Thyroid gland (tissue), 4 donors: ENCODE results near the gene MAPRE3. TPM values are rescaled to one million over a fixed set of nuclear protein-coding genes. Genes with fewer than 3 reads are reported as not detected.

Experiments
- DNase-seq, 2 donors: peaks; one replicate each; pipeline ENCODE4 v3.0.0-alpha.2; 2019
- H3K27ac ChIP-seq, 3 donors: fragments of 200-600 bp; sonication (generic); 1 replicate in 2 of 3; 2 replicates in 1 of 3; pipeline ENCODE4 v1.5.1; 2016 to 2019; ENCODE audit warnings: mild to moderate bottlenecking in 1 of 3, moderate library complexity in 1 of 3
- H3K27me3 ChIP-seq: fragments of 200-600 bp; sonication (generic); one replicate; pipeline ENCODE4 v1.5.1; 2019
- H3K36me3 ChIP-seq, 2 donors: fragments of 200-600 bp; sonication (generic); one replicate each; pipeline ENCODE4 v1.5.1; 2016 to 2019
- H3K4me1 ChIP-seq, 2 donors: fragments of 200-600 bp; sonication (generic); one replicate each; pipeline ENCODE4 v1.5.1; 2017 to 2019
- H3K4me3 ChIP-seq, 3 donors: fragments of 200-600 bp; sonication (generic); replicated peaks in 1 of 3; 1 replicate in 2 of 3; 2 replicates in 1 of 3; pipeline ENCODE4 v1.5.1; 2016; ENCODE audit warnings: mild to moderate bottlenecking in 1 of 3
- H3K9me3 ChIP-seq: fragments of 200-600 bp; sonication (generic); one replicate; pipeline ENCODE4 v1.5.1; 2017
- POLR2A ChIP-seq, 2 donors: fragments of 450-650 bp; IDR thresholded peaks; one replicate each; pipeline ENCODE4 v1.6.1; 2017; ENCODE audit warnings: antibody characterized with exemption in 2 of 2, mild to moderate bottlenecking in 2 of 2, moderate library complexity in 1 of 2
- WGBS, 2 donors: methylation state at CpG; one replicate each; pipeline ENCODE4 v1.1.5; 2017; 5-methylcytosine and 5-hydroxymethylcytosine counted together
- intact Hi-C: fragments of 100-400 bp; cut with DNase I; formaldehyde crosslinking; loops from one replicate; pipeline ENCODE4 v1.15.1; 2023
- total RNA-seq, 4 donors: library from RNA; depleted of rRNA; stranded (reverse); fragments of >200 nt; gene quantifications; one replicate each; pipeline ENCODE4 v1.2.3, GENCODE V29; 2016
- TF ChIP-seq, protein P1 (sequence below), 6 experiments: fragments of 200-600 bp in 3 of 6; fragments of 450-650 bp in 3 of 6; sonication (generic) in 3 of 6; IDR thresholded peaks; one replicate each; pipeline ENCODE4 v1.5.1; 2016 to 2019; ENCODE audit warnings: antibody characterized with exemption in 6 of 6, mild to moderate bottlenecking in 2 of 6, inconsistent platforms in 1 of 6, moderate library complexity in 1 of 6

The MAPRE3 gene
- total RNA-seq, 4 donors from 2014 or later: 12.9 to 21.2 (median 17.0) TPM

DNA sequence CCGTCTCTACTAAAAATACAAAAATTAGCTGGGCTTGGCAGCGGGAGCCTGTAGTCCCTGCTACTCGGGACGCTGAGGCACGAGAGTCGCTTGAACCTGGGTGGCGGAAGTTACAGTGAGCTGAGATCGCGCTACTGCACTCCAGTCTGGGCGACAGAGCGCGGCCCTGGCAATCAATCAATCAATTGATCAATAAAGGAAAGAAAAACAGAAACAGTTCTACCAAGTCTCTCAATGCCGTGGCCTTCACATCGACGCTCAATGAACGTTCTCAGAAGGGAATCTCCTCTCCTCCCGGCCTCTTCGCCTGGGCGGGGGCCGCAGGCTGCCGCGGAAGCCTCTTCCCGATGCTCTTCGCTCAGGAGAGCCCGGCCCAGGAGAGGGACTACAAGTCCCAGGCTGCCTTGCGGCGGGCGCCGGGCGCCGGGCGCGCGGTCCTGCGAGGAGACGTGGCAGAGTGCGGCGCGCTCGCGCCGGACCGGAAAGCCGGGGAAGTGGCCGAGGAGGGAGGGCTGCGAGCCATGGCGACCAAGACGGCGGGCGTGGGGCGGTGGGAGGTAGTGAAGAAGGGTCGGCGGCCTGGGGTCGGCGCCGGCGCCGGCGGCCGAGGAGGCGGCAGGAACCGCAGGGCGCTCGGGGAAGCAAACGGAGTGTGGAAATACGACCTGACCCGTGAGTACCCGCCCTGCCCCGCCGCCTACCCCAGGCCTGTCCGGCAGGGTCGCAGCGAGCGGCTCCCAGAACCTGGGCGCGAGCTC lies 62.2 kb downstream of the MAPRE3 start, which contains the start of gene TMEM214:
Gene TMEM214, plus strand, starts transcription at position 471 of the 758 bp plus-strand sequence. Its CDS starts 51 bp downstream, at position 522.
- Histone ChIP-seq H3K4me1 (peaks cover 14 to 21% of the 10 kb centered on the region in 2 donors), H3K27ac (peak within 1 kb of the TSS; percentile 66 to 80 (median 79)), H3K27me3 (no peaks in the 10 kb centered on the region), H3K36me3 (peaks cover 28 to 29% of the 10 kb centered on the region in 2 donors), H3K4me3 (peak within 1 kb of the TSS; percentile 80 to 98 (median 87)), H3K9me3 (no peaks in the 10 kb centered on the region)
- intact Hi-C loops: loop anchor here (5.0 kb wide), 1 partner anchor 40 kb away; the partner anchor contains the start of gene OST4
- WGBS, 2 donors: 1 to 3% methylated on average over 23 to 34 of the region's 76 CpGs
- peak; percentile 87 to 89 for DNase-seq
- peak in 1 of 2 donors; percentile 80 for TF ChIP-seq POLR2A (IDR thresholded peaks at IDR 0.05)
- TF ChIP-seq, protein P1, sequence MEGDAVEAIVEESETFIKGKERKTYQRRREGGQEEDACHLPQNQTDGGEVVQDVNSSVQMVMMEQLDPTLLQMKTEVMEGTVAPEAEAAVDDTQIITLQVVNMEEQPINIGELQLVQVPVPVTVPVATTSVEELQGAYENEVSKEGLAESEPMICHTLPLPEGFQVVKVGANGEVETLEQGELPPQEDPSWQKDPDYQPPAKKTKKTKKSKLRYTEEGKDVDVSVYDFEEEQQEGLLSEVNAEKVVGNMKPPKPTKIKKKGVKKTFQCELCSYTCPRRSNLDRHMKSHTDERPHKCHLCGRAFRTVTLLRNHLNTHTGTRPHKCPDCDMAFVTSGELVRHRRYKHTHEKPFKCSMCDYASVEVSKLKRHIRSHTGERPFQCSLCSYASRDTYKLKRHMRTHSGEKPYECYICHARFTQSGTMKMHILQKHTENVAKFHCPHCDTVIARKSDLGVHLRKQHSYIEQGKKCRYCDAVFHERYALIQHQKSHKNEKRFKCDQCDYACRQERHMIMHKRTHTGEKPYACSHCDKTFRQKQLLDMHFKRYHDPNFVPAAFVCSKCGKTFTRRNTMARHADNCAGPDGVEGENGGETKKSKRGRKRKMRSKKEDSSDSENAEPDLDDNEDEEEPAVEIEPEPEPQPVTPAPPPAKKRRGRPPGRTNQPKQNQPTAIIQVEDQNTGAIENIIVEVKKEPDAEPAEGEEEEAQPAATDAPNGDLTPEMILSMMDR (IDR thresholded peaks at IDR 0.05): peak in 1 of 6 experiments; percentile 11

DNA sequence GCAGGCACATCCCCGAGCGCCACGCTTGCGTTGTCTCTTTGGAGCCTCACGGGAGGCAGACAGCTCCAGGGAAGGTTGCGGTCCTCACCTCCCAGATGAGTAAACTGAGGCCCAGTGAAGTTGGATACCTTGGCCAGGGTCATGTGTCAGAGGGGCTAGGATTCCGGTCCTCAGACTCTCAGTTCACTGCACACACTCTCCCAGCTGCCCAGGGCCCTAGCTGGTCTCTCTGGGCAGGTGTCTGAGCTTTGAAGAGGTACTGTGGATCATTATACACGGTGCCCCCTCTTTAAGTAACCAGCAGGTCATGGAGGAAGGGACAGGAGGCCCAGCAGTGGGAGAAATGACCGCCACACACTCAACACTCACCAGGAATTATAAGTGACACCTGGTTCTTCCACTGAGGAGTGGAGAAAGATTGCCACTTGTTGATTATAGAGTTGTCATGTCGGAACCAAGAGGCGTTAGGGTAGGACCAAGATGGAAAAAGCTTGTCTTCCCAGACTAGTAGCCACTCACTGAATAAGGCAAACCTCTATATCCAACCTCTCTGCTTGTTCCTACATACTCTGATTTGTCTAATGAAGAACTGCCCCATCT lies 62.9 kb downstream of the MAPRE3 start:
- Histone ChIP-seq H3K27ac (peak overlapping the region; percentile 66 to 80 (median 79)), H3K36me3 (peaks cover 34 to 35% of the 10 kb centered on the region in 2 donors), H3K27me3 (no peaks in the 10 kb centered on the region), H3K4me1 (peaks cover 14 to 21% of the 10 kb centered on the region in 2 donors), H3K9me3 (no peaks in the 10 kb centered on the region), H3K4me3 (peak overlapping the region; percentile 80 to 98 (median 87))
- TF ChIP-seq, protein P1 (IDR thresholded peaks at IDR 0.05): no peak
- TF ChIP-seq POLR2A (IDR thresholded peaks at IDR 0.05): no peak
- DNase-seq: no peak
- intact Hi-C loops: loop anchor here (5.0 kb wide), 1 partner anchor 39 kb away; the partner anchor contains the start of gene OST4
- 12 to 18% methylated on average over 8 to 11 of the region's 11 CpGs for WGBS, 2 donors

DNA sequence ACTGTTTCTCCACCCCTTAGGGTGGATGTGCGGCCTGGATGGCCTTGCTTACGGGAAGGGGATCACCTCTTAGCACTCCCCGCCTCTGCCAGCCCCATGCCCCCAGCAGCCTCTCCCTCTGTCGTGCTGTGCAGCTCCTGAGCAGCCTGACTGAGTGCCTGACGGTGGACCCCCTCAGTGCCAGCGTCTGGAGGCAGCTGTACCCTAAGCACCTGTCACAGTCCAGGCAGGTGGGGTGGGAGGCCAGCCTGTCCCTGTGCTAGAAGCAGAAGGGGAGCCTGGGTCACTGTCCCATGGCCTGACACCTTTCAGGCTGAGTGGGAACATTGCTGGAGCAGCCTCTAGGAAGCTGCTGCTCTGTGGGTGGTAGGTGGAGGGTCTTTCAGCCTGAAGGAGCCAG lies 67.6 kb downstream of the MAPRE3 start:
- H3K27me3 ChIP-seq: no peaks in the 10 kb centered on the region
- DNase-seq: no peak
- WGBS, 2 donors: 100% methylated on average over 5 of the region's 6 CpGs; no CpG with 5 or more reads in 1 of the 2 donors
- no peak overlapping the region for H3K4me3 ChIP-seq
- intact Hi-C loops: no loop called here
- TF ChIP-seq, protein P1 (IDR thresholded peaks at IDR 0.05): no peak
- no peak for TF ChIP-seq POLR2A (IDR thresholded peaks at IDR 0.05)
- peaks cover 23 to 37% of the 10 kb centered on the region in 2 donors for H3K4me1 ChIP-seq
- no peaks in the 10 kb centered on the region for H3K9me3 ChIP-seq
- peaks cover 66 to 67% of the 10 kb centered on the region in 2 donors for H3K36me3 ChIP-seq
- H3K27ac ChIP-seq: no peak overlapping the region

DNA sequence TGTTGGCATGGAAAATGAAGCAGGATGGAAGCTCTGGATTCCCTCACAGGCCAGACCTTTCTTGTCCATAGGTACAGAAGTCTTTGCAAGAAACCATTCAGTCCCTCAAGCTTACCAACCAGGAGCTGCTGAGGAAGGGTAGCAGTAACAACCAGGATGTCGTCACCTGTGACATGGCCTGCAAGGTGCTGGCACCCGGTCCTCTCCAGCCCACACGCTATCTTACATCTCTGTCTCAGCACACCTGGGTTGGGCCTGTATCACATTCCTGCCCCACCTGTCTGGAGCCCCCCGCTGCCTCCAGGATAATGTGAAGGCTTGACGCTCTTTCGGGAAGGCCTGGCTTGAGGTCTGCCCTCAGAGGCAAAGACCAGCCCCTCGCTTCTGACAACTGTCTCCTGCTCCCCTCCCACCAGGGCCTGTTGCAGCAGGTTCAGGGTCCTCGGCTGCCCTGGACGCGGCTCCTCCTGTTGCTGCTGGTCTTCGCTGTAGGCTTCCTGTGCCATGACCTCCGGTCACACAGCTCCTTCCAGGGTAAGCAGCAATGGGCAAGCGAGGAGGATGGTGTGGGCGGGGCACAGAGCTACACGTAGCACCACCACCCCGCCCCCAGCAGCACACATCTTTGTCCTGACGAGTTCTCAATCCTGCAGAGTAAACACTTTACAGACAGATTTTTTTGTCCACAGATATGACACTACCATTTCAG lies 68.3 kb downstream of the MAPRE3 start:
- Histone ChIP-seq H3K27me3 (no peaks in the 10 kb centered on the region), H3K4me1 (peaks cover 19 to 34% of the 10 kb centered on the region in 2 donors), H3K4me3 (no peak overlapping the region), H3K9me3 (no peaks in the 10 kb centered on the region), H3K36me3 (peaks cover 66 to 67% of the 10 kb centered on the region in 2 donors), H3K27ac (no peak overlapping the region)
- DNase-seq: no peak
- WGBS, 2 donors: 89 to 92% methylated on average over 16 to 17 of the region's 17 CpGs
- TF ChIP-seq, protein P1 (IDR thresholded peaks at IDR 0.05): no peak
- no peak for TF ChIP-seq POLR2A (IDR thresholded peaks at IDR 0.05)
- intact Hi-C loops: no loop called here
